ENCODE measurements around the gene PIM2.

Gene PIM2

GRCh38 chrX:48934581-48935300, 15.9 kb upstream of the PIM2 start:
- no peak for DNase-seq

DNA sequence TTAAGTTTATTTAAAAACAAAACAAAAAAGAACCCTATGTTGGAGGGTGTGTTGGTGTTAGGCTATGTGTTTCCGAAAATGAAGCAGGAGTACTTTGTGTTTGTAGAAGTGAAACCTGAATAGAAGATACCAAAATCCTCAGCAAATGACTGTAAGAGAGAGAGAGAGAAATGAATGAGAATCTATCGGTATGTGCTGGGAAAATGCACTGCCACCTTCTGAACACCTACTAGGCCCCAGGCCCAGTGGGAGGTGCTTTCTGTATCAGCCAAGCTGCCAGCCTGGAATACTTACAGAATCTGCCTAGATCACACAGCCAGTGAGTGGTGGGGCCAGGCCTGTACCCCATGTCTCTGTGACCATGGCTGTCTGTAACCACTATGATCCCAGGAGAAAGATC, 14.9 kb upstream of the PIM2 start:
- peak; percentile 44 for DNase-seq

DNA sequence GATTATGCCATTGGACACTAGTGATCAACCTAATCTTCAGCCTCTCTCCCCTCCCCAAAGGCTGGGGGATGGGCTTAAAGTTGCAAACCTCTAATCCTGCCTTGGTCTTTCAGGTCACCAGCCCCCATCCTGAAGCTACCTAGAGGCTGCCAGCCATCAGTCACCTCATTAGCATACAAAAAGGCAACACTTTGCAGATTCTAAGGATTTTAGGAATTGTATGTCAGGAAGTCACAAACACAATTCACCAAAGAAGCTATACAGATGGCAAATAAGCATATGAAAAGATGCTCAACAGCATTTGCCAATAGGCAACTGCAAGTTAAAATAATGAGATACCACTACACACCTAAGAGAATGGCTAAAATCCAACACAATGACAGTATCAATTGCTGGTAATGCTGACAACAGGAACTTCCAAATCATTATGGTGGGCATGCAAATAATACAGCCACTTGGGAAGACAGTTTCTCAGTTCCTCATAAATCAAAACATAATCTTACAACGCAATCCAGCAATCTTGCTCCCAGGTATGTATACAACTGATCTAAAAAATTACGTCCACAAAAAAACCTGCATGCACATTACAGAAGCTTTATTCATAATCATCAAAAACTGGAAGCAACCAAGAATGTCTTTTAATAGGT, 9.0 kb upstream of the PIM2 start:
- DNase-seq: no peak

- DNase-seq: no peak
Observed at GRCh38 chrX:48927123-48927522, 8.3 kb upstream of the PIM2 start.

DNA sequence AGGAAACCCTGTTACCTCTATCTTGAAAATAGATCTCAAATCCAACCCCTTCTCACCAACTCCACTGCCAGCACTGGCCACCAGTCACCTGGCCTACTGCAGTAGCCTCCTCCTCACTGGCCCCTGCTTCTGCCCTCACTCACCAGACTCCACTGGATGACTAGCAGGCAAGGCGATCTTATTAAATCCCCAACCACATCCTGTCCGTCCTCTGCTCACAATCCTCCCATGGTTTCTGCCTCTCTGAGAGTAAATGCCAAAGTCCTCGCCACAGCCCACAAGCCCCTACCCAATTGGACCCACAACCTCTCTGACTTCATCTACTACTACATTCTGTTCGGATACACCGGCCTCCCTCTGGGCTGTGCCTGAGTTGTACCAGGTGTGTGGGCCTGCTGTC, 5.4 kb upstream of the PIM2 start:
- no peak for DNase-seq

DNA sequence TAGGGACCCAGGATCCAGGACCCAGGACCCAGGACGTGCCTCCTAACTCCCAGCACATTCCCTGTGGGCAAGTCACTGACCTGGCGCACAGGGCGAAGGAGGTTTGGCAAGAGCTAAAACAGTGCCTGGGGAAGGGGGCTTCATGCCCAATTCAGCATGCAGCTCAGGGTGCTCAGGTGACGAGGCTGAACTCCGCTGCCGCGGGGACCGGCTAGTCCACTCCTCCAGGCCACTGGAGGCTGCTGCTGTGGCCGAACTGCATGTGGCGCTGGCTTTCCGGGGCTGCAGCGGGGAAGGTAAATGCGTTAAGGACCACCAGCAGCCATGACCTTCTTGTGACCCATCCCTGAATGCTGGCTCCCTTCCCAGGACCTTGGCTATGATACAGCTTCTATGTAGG, 4.9 kb upstream of the PIM2 start:
- no peak for DNase-seq

DNA sequence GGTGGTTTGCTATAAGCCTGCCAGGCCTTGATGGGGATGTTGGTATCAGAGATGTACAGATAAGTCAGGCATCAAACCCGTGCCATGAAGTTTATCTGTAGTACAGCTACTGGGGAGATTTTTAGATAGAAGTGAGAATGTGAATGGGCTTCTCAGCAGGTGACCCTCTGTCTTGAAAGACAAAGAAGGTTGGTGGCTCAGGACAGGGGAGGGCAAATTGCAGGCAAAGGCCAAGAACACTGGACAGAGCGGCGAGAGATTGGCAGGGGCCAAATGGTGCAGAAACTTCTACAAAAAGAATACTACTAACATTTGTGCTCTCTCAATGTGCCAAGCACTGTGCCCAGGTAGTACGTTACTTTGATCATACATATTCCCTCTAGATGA, 1.9 kb upstream of the PIM2 start:
- no peak for DNase-seq

DNA sequence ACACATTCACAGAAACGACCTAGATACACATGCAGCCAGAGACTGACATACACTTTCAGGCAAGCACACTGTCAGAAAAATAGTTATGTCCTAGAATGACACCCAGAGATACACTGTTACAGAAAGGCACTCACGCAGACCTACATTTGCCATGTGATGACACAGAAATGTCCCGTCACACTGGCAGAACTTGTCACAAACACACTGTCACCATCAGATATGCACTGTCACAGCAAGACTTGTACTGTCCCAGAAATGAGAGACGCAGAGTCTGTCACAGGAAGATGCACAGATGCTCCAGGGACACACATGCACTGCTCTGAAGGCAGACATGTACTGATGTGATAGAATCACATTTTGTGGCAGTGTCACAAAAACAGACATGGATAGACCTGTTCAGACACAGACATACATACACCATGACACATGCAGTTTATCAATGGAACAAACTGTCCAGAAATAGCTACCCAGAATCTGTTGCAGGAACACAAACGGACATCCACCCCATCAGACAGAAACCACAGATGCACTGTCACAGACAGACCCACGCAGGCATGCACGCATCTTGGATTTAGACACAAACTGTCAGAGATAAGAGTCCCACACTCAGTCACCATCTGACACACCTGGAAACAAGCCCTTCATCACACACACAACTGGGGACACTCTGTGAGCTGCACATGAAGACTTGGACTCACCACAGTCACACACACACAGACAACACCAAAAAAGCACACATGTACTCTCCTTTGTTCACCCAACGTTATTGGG, 1.3 kb upstream of the PIM2 start:
- no peak for DNase-seq

- peak; percentile 54 for DNase-seq
Observed at GRCh38 chrX:48919360-48919841, 577 bp upstream of the PIM2 start.

GRCh38 chrX:48918301-48918642, 552 bp downstream of the PIM2 start:
- DNase-seq: no peak

DNA sequence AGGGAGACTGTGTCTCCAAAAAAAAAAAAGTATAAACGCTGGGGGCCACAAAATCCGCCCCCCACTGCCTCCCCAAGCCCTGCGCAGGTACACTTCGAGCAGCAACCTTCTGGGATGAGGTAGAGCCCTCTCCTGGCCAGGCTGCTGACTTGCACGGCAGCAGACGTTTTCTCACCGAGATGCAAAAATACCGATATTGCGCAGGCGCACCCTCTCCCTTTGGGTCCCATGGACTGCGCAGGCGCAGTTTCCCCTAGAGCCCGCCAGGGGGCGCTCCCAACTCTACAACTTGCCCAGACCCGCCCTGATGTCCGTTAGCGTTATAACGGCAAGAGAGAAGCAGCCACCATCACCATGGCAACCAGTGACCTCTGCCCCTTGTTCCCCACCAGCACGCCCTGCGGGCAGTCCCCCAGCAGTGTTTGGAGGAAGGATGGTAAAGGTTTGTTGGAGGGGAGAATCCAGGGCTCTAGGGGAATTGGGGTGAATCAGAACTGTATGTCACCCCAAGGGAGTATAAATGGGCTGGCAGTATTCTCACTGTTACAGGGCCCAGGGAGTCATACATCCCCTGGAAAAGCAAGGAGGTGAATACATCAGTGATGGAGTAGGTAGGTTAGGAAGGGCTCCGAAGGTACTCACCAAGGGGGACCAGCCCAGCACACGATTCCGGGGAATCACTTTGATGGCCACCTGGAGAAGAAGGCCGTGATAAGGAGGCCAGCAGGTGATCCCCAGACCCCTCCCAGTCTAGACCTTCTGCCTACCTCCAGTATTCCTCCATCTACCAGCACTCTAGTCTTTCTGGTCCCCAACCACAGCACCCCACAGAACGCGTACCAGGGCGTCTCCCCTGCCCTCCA, 1.5 kb downstream of the PIM2 start:
- DNase-seq: peak; percentile 86

- no peak for DNase-seq
Observed at GRCh38 chrX:48914593-48915493, 4.0 kb downstream of the PIM2 start.

GRCh38 chrX:48913605-48914366, 5.0 kb downstream of the PIM2 start:
- no peak for DNase-seq

DNA sequence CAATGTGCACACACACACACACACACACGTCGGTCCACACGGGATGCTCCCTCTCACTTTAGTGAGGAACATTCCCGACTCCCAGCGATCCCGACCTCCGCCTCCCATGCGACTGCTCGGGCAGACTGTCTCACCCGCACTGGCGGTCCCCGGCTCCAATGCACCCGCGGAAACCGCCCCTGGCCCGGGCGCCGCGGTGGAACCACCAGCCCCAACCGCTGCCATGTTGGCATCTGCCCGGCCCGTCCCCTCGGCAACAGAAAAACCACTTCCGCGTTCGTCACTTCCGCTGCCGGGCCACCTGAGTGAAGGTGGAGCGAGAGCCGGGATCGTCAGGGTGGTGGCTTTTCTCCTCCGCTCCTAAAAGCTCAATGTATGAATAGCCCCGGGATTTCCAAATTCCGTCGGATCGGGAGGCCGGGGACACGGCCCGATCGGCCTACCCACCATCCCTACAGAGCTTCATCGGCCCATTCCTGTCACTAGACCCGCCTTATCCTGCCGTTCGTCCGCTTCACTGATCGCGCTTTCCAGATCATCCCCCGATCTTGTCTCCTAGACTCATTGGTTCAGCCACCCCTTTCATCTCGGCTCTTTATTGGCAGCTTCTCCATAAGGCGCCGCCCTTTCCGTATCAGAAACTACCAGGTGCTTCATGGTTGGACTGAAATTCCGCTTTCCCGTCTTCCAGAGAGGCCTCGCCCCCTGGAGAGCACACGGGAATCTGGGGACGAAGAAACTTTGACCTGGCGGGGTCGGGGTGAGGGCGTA, 7.2 kb downstream of the PIM2 start, which contains the start of gene SLC35A2:
Gene SLC35A2 (minus strand): TSS at position 235 of the 771 bp plus-strand sequence. CDS start 10 bp downstream, at position 225.
- peak; percentile 87 for DNase-seq

DNA sequence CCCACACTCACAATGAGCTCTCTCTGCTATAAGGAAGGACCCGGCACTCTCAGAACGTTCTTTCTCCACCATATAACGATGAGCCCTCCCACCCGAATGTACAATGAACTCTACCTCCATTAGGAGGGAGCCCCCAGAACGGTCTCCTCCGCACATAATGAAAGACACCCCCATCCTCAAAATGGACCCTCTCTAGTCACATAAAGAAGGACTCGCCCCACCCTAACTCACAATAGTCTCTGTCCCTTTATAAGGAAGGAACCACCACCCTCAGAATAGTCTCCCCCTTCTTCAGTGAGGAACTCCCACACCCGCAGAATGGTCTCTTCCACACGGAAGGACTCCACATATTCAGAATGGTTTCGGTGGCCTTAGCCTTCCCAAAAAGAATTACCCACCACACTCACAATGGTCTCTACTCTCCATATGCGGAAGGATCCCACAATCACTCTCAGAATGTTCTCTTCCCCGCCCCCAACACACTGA, 7.9 kb downstream of the PIM2 start:
- DNase-seq: no peak

- DNase-seq: no peak
Observed at GRCh38 chrX:48909703-48910294, 9.0 kb downstream of the PIM2 start.

- no peak for DNase-seq
Observed at GRCh38 chrX:48908600-48908999, 10.2 kb downstream of the PIM2 start.

DNA sequence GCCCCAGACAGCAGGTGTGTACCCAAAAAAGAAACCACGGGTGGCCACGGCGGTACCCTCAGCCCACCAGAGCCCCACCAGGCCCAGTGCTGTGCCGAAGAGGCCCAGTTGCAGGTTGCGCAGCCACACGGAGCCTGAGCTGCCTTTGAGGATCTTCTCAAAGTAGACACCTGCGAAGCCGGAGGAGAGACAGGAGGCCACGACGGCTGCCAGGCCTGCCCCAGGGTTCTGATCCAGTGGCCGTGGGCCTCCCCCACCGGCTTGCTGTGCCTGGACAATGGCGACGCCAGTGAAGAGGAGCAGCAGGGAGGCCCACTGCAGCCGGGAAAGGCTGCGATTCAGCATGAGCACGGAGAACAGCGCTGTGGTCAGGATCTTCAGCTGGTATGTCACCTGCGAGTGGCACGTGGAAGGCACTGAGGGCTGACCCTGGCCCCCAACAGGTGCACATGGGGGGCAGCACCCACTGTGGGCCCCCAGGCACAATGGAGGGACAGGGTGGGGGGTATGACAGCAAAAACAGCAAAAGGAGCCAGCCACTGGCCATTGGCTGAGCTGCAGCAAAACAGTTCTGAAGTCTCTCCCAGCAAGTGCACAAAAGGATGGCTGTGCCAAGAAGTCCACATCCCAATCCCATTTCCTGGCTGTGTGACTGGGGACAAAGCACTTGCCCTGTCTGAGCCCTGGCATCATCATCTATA, 13.6 kb downstream of the PIM2 start:
- no peak for DNase-seq

DNA sequence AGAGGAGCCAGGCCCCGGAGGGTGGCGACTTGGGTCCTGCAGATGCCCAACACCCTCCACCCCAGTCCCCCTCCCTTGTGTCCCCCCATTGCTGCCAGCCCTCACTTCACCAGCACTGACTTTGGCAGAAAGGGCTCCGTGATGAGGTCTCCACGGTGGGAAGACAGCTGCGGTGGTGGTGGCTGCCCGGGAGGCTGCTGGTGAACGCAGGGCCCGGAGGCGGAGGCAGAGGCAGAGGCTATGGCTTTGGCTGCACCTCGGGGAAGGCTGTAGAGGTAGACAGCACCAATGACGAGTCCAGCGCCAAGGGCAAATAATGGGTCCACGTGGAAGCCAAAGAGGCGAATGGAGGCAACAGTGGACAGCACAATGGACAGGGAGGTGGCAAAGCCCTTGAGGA, 14.2 kb downstream of the PIM2 start:
- DNase-seq: no peak

Measured in stimulated activated CD4-positive, alpha-beta T cell treated with anti-CD3 and anti-CD28 coated beads, Interleukin-4, amount 100 ng/mL, for 24 hours (primary cell).